GM23338 (cell line): Measurements from ENCODE around the gene LRP1-AS. TPM values are rescaled to one million over a fixed set of nuclear protein-coding genes. Genes with fewer than 3 reads are reported as not detected.
A peak's percentile ranks its signal among the peaks of the same experiment; 100 is the strongest.

ENCODE experiments used
- ATAC-seq: fragments of 200-7000 bp; cut with Tn5 transposase; 3 replicates; pipeline ENCODE4 v1.9.1; 2020
- DNase-seq: peaks from one replicate; pipeline ENCODE4 v3.0.0-alpha.2; 2015; ENCODE audit warnings: low spot score
- H2AFZ ChIP-seq: fragments of 200-600 bp; sonication (generic); 2 replicates; pipeline ENCODE4 v1.8.0; 2016; ENCODE audit warnings: antibody characterized with exemption, mild to moderate bottlenecking, moderate library complexity
- H3F3A ChIP-seq: fragments of 200-600 bp; sonication (generic); replicated peaks from 2 replicates; pipeline ENCODE4 v1.8.0; 2017; ENCODE audit warnings: antibody characterized with exemption, mixed run types, low read depth
- H3K27ac ChIP-seq: fragments of 200-600 bp; sonication (generic); 2 replicates; pipeline ENCODE4 v1.6.1; 2016; ENCODE audit warnings: low read depth
- H3K27me3 ChIP-seq: fragments of 200-600 bp; sonication (generic); 2 replicates; pipeline ENCODE4 v1.8.0; 2016; ENCODE audit warnings: mild to moderate bottlenecking, mixed run types, moderate library complexity; ENCODE audit not compliant: insufficient read depth
- H3K36me3 ChIP-seq: fragments of 200-600 bp; sonication (generic); 2 replicates; pipeline ENCODE4 v1.8.0; 2016; ENCODE audit warnings: mild to moderate bottlenecking; ENCODE audit not compliant: insufficient read depth
- H3K4me1 ChIP-seq: fragments of 200-600 bp; sonication (generic); 2 replicates; pipeline ENCODE4 v1.8.0; 2016; ENCODE audit warnings: mild to moderate bottlenecking, moderate library complexity; ENCODE audit not compliant: insufficient read depth
- H3K4me2 ChIP-seq: fragments of 200-600 bp; sonication (generic); 2 replicates; pipeline ENCODE4 v1.7.1; 2017; ENCODE audit warnings: mixed run types
- H3K4me3 ChIP-seq: fragments of 200-600 bp; sonication (generic); 2 replicates; pipeline ENCODE4 v1.6.1; 2016; ENCODE audit warnings: mixed run types
- H3K79me2 ChIP-seq: fragments of 200-600 bp; sonication (generic); replicated peaks from 2 replicates; pipeline ENCODE4 v1.8.0; 2017; ENCODE audit warnings: mild to moderate bottlenecking; ENCODE audit not compliant: insufficient read depth
- H3K9me2 ChIP-seq: fragments of 200-600 bp; sonication (generic); 2 replicates; pipeline ENCODE4 v1.8.0; 2017; ENCODE audit not compliant: insufficient read depth
- H4K20me1 ChIP-seq: fragments of 200-600 bp; sonication (generic); replicated peaks from 2 replicates; pipeline ENCODE4 v1.8.0; 2017; ENCODE audit warnings: mild to moderate bottlenecking; ENCODE audit not compliant: insufficient read depth
- H3K27ac Mint-ChIP-seq: 2 replicates; pipeline ENCODE4 v1.8.0; 2020; ENCODE audit warnings: inconsistent platforms, mild to moderate bottlenecking, moderate library complexity, mixed read lengths
- H3K27me3 Mint-ChIP-seq: 3 replicates; pipeline ENCODE4 v1.8.0; 2022; ENCODE audit warnings: low read depth, mild to moderate bottlenecking, moderate library complexity, mixed read lengths, inconsistent platforms; ENCODE audit not compliant: insufficient read depth, poor library complexity
- H3K36me3 Mint-ChIP-seq: 3 replicates; pipeline ENCODE4 v1.8.0; 2021; ENCODE audit warnings: low read depth, mild to moderate bottlenecking, inconsistent platforms, moderate library complexity, mixed read lengths
- H3K4me1 Mint-ChIP-seq: 3 replicates; pipeline ENCODE4 v1.8.0; 2020; ENCODE audit warnings: mild to moderate bottlenecking, inconsistent platforms, mixed read lengths
- H3K4me3 Mint-ChIP-seq: 3 replicates; pipeline ENCODE4 v1.8.0; 2021; ENCODE audit warnings: moderate library complexity, mild to moderate bottlenecking, inconsistent platforms, mixed read lengths
- H3K9me3 Mint-ChIP-seq: 3 replicates; pipeline ENCODE4 v1.8.0; 2020; ENCODE audit warnings: moderate library complexity, mild to moderate bottlenecking, inconsistent platforms, mixed read lengths
- CREB1 ChIP-seq: fragments of 250-450 bp; sonication (Bioruptor Pico); IDR thresholded peaks from 2 replicates; pipeline ENCODE4 v1.5.0; 2020; ENCODE audit warnings: low read depth, mild to moderate bottlenecking, moderate library complexity
- CTCF ChIP-seq, 2 experiments: fragments of 200-600 bp in 1 of 2; sonication (generic) in 1 of 2; conservative IDR thresholded peaks; 2 replicates each; pipeline versions ENCODE4 v1.5.1 to v1.6.1; 2016 to 2017; ENCODE audit warnings: antibody characterized with exemption in 2 of 2, low read depth in 2 of 2, mild to moderate bottlenecking in 2 of 2, moderate library complexity in 1 of 2
- ETS1 ChIP-seq: IDR thresholded peaks from 2 replicates; pipeline ENCODE4 v1.6.1; 2016; ENCODE audit warnings: antibody characterized with exemption
- EZH2 ChIP-seq: fragments of 200-600 bp; sonication (generic); IDR thresholded peaks from one replicate; pipeline ENCODE4 v1.8.0; 2017; ENCODE audit warnings: antibody characterized with exemption, mild to moderate bottlenecking, low read depth; ENCODE audit not compliant: unreplicated experiment
- EZH2phosphoT487 ChIP-seq: fragments of 200-600 bp; sonication (generic); IDR thresholded peaks from one replicate; pipeline ENCODE4 v1.8.1; 2018; ENCODE audit warnings: antibody characterized with exemption; ENCODE audit not compliant: unreplicated experiment
- JUNB ChIP-seq: IDR thresholded peaks from one replicate; pipeline ENCODE4 v1.6.1; 2016; ENCODE audit warnings: antibody characterized with exemption; ENCODE audit not compliant: unreplicated experiment
- NANOG ChIP-seq: IDR thresholded peaks from 2 replicates; pipeline ENCODE4 v1.6.1; 2016; ENCODE audit warnings: antibody characterized with exemption, borderline replicate concordance
- POLR2AphosphoS5 ChIP-seq: IDR thresholded peaks from 2 replicates; pipeline ENCODE4 v1.6.1; 2016; ENCODE audit warnings: antibody characterized with exemption, low read depth
- REST ChIP-seq: IDR thresholded peaks from one replicate; pipeline ENCODE4 v1.6.1; 2018; ENCODE audit warnings: antibody characterized with exemption; ENCODE audit not compliant: unreplicated experiment
- STAT1 ChIP-seq: IDR thresholded peaks from one replicate; pipeline ENCODE4 v1.6.1; 2016; ENCODE audit warnings: antibody characterized with exemption; ENCODE audit not compliant: unreplicated experiment
- ZNF114 ChIP-seq: fragments of 250-450 bp; sonication (Bioruptor Pico); IDR thresholded peaks from 2 replicates; pipeline ENCODE4 v1.5.0; 2020; ENCODE audit warnings: mild to moderate bottlenecking, moderate library complexity
- ZNF331 ChIP-seq: fragments of 250-450 bp; sonication (Bioruptor Pico); IDR thresholded peaks from 2 replicates; pipeline ENCODE4 v1.5.0; 2020; ENCODE audit warnings: low read depth, mild to moderate bottlenecking, moderate library complexity
- ZNF462 ChIP-seq: fragments of 250-450 bp; sonication (Bioruptor Pico); IDR thresholded peaks from 2 replicates; pipeline ENCODE4 v1.5.0; 2020; ENCODE audit warnings: mild to moderate bottlenecking, moderate library complexity
- polyA plus RNA-seq: library from polyadenylated mRNA; unstranded; fragments of >200 nt; fragmentation: Nextera tagmentation; extraction: Ambion mirVana; gene quantifications from 2 replicates; pipeline ENCODE4 v1.2.1, GENCODE V29; 2016
- total RNA-seq: library from RNA; depleted of rRNA; stranded (reverse); fragments of >200 nt; shearing (Covaris generic); gene quantifications from 2 replicates; pipeline ENCODE4 v1.2.3, GENCODE V29; 2014

The LRP1-AS gene
- total and polyA plus RNA-seq, 2 experiments from 2014 or later: 0.86 TPM; not detected in 1

GRCh38 chr12:57171668-57172067, 24.2 kb upstream of the LRP1-AS start:
- H3F3A ChIP-seq: peaks cover 11% of the 10 kb centered on the region; the same call in 1 of the 2 replicates
- Mint-ChIP-seq H3K4me1 (peaks cover 6% of the 10 kb centered on the region), H3K27me3 (peaks cover 21% of the 10 kb centered on the region), H3K27ac (no peak overlapping the region; the same call in 1 of the 2 replicates), H3K4me3 (no peak overlapping the region), H3K9me3 (no peaks in the 10 kb centered on the region; the same call in 1 of the 3 replicates), H3K36me3 (peaks cover 91% of the 10 kb centered on the region)
- no peak overlapping the region for H3K4me3 ChIP-seq
- ATAC-seq (no peak), DNase-seq (no peak)
- no peak overlapping the region for H2AFZ ChIP-seq
- H3K79me2 ChIP-seq: no peaks in the 10 kb centered on the region; the same call in 1 of the 2 replicates
- H4K20me1 ChIP-seq: peaks cover 20% of the 10 kb centered on the region; the same call in 1 of the 2 replicates
- H3K9me2 ChIP-seq: no peaks in the 10 kb centered on the region
- no peak overlapping the region for H3K4me2 ChIP-seq
- H3K27ac ChIP-seq: 0 out of 2 replicates have a peak overlapping the region, but pooled peaks have one; percentile 55
- no peaks in the 10 kb centered on the region for H3K27me3 ChIP-seq
- H3K4me1 ChIP-seq: no peaks in the 10 kb centered on the region
- H3K36me3 ChIP-seq: peaks cover 25% of the 10 kb centered on the region
- TF ChIP-seq EZH2: no peak
- TF ChIP-seq REST: no peak
- no peak for TF ChIP-seq ZNF331
- TF ChIP-seq CTCF (conservative IDR thresholded peaks at IDR 0.05; ENCODE audit: low read depth in 2 of 2): no peak
- TF ChIP-seq CREB1 (CRISPR knock-in tag): no peak
- no peak for TF ChIP-seq NANOG
- no peak for TF ChIP-seq ZNF114 (CRISPR knock-in tag)
- TF ChIP-seq STAT1: no peak
- TF ChIP-seq ZNF462 (CRISPR knock-in tag): no peak
- TF ChIP-seq ETS1: no peak
- TF ChIP-seq EZH2phosphoT487: no peak
- no peak for TF ChIP-seq POLR2AphosphoS5
- TF ChIP-seq JUNB: no peak
